ENCODE measurements around the gene SLAIN1. TPM values are rescaled to one million over a fixed set of nuclear protein-coding genes. Genes with fewer than 3 reads are reported as not detected.

SLAIN1 gene
- total RNA-seq, 1 experiment from 2014 or later, result not detected

DNA sequence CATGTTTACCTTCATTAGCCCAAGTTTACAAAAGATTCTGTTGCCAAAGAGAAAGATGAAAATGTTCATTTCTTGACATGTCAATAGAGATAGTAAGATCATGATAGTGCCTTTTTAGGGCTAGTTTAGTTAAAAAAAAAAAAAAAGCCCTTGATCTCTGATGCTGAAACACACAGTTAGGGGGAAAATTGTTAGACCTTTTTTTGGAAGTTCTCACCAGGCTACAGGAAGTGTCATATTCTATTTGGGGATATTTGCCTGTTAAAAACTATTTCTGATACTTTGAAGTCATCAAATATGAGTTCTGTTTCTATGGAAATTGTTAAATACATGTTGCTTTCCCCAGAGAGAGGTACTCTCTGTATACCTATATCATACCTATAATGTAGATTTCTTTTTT, 21.6 kb downstream of the SLAIN1 start:
- BruUV-seq (replicated peaks), result no TSS peak
- ChIA-PET CTCF (interaction anchor here (0.7 kb wide), 2 partner anchors 126 to 159 kb away, joined by 3 to 4 read pairs; no protein-coding TSS in a partner anchor), POLR2A (no interaction called here)
- no peak overlapping the region for H3K4me3 Mint-ChIP-seq (ENCODE audit: unreplicated experiment)
- H3K27ac Mint-ChIP-seq (ENCODE audit: low read depth, unreplicated experiment), result no peak overlapping the region
- TF ChIP-seq, protein P1, sequence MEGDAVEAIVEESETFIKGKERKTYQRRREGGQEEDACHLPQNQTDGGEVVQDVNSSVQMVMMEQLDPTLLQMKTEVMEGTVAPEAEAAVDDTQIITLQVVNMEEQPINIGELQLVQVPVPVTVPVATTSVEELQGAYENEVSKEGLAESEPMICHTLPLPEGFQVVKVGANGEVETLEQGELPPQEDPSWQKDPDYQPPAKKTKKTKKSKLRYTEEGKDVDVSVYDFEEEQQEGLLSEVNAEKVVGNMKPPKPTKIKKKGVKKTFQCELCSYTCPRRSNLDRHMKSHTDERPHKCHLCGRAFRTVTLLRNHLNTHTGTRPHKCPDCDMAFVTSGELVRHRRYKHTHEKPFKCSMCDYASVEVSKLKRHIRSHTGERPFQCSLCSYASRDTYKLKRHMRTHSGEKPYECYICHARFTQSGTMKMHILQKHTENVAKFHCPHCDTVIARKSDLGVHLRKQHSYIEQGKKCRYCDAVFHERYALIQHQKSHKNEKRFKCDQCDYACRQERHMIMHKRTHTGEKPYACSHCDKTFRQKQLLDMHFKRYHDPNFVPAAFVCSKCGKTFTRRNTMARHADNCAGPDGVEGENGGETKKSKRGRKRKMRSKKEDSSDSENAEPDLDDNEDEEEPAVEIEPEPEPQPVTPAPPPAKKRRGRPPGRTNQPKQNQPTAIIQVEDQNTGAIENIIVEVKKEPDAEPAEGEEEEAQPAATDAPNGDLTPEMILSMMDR (IDR thresholded peaks at IDR 0.05; ENCODE audit: unreplicated experiment), result no peak
- H3K27me3 Mint-ChIP-seq (ENCODE audit: insufficient read depth, unreplicated experiment), result peaks cover 95% of the 10 kb centered on the region
- H3K36me3 Mint-ChIP-seq (ENCODE audit: insufficient read depth, unreplicated experiment), result no peaks in the 10 kb centered on the region
- no peaks in the 10 kb centered on the region for H3K9me3 Mint-ChIP-seq (ENCODE audit: unreplicated experiment)
- no peak for DNase-seq (ENCODE audit: unreplicated experiment)
- H3K4me1 Mint-ChIP-seq (ENCODE audit: insufficient read depth, unreplicated experiment), result no peaks in the 10 kb centered on the region
- intact Hi-C loops (cut with micrococcal nuclease), result no loop called here

DNA sequence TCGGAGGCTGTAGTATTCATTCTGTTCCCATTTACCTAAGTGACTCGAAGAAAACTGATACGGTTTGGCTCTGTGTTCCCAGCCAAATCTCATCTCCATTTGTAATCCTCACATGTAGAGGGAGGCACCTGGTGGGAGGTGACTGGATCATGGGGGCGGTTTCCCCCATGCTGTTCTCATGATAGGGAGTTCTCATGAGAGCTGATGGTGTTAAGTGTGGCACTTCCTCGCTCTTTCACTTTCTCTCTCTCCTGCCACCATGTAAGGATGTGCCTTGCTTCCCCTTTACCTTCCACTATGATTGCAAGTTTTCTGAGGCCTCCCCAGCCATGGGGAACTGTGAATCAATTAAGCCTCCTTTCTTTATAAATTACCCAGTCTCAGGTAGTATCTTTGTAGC, 23.5 kb downstream of the SLAIN1 start:
- no peaks in the 10 kb centered on the region for H3K4me1 Mint-ChIP-seq (ENCODE audit: insufficient read depth, unreplicated experiment)
- BruUV-seq (replicated peaks), result no TSS peak
- intact Hi-C loops (cut with micrococcal nuclease), result no loop called here
- TF ChIP-seq, protein P1 (IDR thresholded peaks at IDR 0.05; ENCODE audit: unreplicated experiment), result no peak
- no peak overlapping the region for H3K27ac Mint-ChIP-seq (ENCODE audit: low read depth, unreplicated experiment)
- H3K27me3 Mint-ChIP-seq (ENCODE audit: insufficient read depth, unreplicated experiment), result peaks cover 100% of the 10 kb centered on the region
- ChIA-PET CTCF (no interaction called here), POLR2A (no interaction called here)
- H3K36me3 Mint-ChIP-seq (ENCODE audit: insufficient read depth, unreplicated experiment), result no peaks in the 10 kb centered on the region
- H3K9me3 Mint-ChIP-seq (ENCODE audit: unreplicated experiment), result no peaks in the 10 kb centered on the region
- no peak overlapping the region for H3K4me3 Mint-ChIP-seq (ENCODE audit: unreplicated experiment)
- DNase-seq (ENCODE audit: unreplicated experiment), result no peak

DNA sequence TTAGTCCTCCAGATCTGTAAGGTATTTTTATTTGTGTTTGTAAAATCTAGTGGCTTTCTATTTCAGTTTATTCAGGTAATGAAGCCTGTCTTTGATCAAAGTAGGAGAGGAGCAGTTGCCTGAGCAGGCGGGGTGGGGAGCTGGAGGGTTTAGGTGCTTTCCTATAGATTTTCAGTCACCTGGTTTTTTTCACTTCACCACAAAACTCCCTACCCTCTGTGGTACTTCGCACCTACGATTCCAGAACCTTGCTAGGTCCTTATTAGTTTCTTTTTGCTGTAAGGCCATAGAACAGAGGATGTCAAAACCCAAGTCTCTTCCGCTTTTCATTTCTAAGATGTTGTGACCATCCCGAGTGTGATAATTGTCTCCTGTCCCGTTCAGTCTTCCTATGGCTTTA, 26.6 kb downstream of the SLAIN1 start:
- BruUV-seq (replicated peaks), result no TSS peak
- Mint-ChIP-seq H3K36me3 (ENCODE audit: insufficient read depth, unreplicated experiment) (no peaks in the 10 kb centered on the region), H3K27me3 (ENCODE audit: insufficient read depth, unreplicated experiment) (peaks cover 82% of the 10 kb centered on the region), H3K4me1 (ENCODE audit: insufficient read depth, unreplicated experiment) (no peaks in the 10 kb centered on the region), H3K9me3 (ENCODE audit: unreplicated experiment) (no peaks in the 10 kb centered on the region), H3K27ac (ENCODE audit: low read depth, unreplicated experiment) (no peak overlapping the region), H3K4me3 (ENCODE audit: unreplicated experiment) (no peak overlapping the region)
- TF ChIP-seq, protein P1 (IDR thresholded peaks at IDR 0.05; ENCODE audit: unreplicated experiment), result no peak
- intact Hi-C loops (cut with micrococcal nuclease), result no loop called here
- CTCF ChIA-PET, result interaction anchor here (1.0 kb wide), 1 partner anchor 28 kb away, joined by 3 read pairs; no protein-coding TSS in a partner anchor
- POLR2A ChIA-PET, result no interaction called here
- no peak for DNase-seq (ENCODE audit: unreplicated experiment)

DNA sequence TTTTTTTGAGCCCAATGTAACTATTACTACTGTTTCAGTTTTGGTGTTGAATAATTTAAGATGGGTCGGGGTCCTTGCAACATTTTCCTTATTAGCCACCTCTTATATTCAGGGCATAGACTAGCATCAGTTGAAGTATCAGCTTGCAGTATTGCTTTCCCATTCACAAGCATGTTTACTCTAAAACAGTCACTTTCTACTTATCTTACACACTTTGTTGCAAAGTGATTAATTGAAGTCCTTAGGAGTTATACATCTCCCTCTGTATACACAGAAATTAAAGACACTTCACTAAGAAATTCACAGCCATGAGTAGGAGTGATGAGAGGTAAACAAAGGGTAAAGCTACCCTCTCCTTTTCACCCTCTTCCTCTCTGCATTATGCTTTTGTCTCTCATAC, 27.6 kb downstream of the SLAIN1 start:
- BruUV-seq (replicated peaks), result no TSS peak
- DNase-seq (ENCODE audit: unreplicated experiment), result no peak
- ChIA-PET POLR2A (no interaction called here), CTCF (interaction anchor here (0.5 to 0.9 kb wide), 2 partner anchors 12 to 25 kb away, joined by 3 to 4 read pairs; no protein-coding TSS in a partner anchor)
- Mint-ChIP-seq H3K27ac (ENCODE audit: low read depth, unreplicated experiment) (no peak overlapping the region), H3K9me3 (ENCODE audit: unreplicated experiment) (no peaks in the 10 kb centered on the region), H3K27me3 (ENCODE audit: insufficient read depth, unreplicated experiment) (peaks cover 82% of the 10 kb centered on the region), H3K4me3 (ENCODE audit: unreplicated experiment) (no peak overlapping the region), H3K36me3 (ENCODE audit: insufficient read depth, unreplicated experiment) (no peaks in the 10 kb centered on the region), H3K4me1 (ENCODE audit: insufficient read depth, unreplicated experiment) (no peaks in the 10 kb centered on the region)
- TF ChIP-seq, protein P1 (IDR thresholded peaks at IDR 0.05; ENCODE audit: unreplicated experiment), result no peak
- intact Hi-C loops (cut with micrococcal nuclease), result no loop called here
